HepG2 (cell line): ENCODE data around the gene SEM1. TPM values are rescaled to one million over a fixed set of nuclear protein-coding genes. Genes with fewer than 3 reads are reported as not detected.

Experiments used
- ATAC-seq: fragments of 200-7000 bp; cut with Tn5 transposase; 3 replicates; pipeline ENCODE4 v1.9.1; 2020; ENCODE audit warnings: mild to moderate bottlenecking, moderate library complexity
- BruUV-seq: library from RNA; stranded (reverse); fragments of 400-500 nt; replicated peaks from 2 replicates; lab custom pipeline; 2021; lab: Mats Ljungman, UMichigan
- CTCF ChIA-PET: fragments of 300-600 bp; formaldehyde crosslinking; extraction: SDS; loops from one replicate; lab custom pipeline; 2021; ENCODE audit warnings: low total read pairs, inconsistent platforms, low intra/inter-chr PET ratio; lab: Yijun Ruan, JAX
- POLR2A ChIA-PET: fragments of 350-600 bp; sonication (Branson Sonifier 250); formaldehyde crosslinking; loops from one replicate; lab custom pipeline; 2020; ENCODE audit warnings: antibody characterized with exemption, inconsistent platforms; lab: Yijun Ruan, JAX
- DNase-seq: peaks from one replicate; pipeline ENCODE4 v3.0.0-alpha.2; 2015; ENCODE audit warnings: low spot score
- FAIRE-seq: peaks from 3 replicates; lab custom pipeline; 2011; peaks lifted over from hg19 to GRCh38; lab: Jason Lieb, UNC
- H2AFZ ChIP-seq: one replicate; pipeline ENCODE4 v1.6.1; 2011; ENCODE audit warnings: low read length, inconsistent platforms
- H3K27ac ChIP-seq: fragments of 300-600 bp; 3 replicates; pipeline ENCODE4 v1.8.0; 2011; ENCODE audit warnings: mixed run types, mild to moderate bottlenecking, mixed read lengths, low read length, inconsistent platforms; ENCODE audit not compliant: insufficient read depth; ENCODE audit errors: extremely low read length
- H3K27me3 ChIP-seq, 2 experiments: fragments of 200-600 bp in 1 of 2; 2 replicates in 1 of 2; 3 replicates in 1 of 2; pipeline versions ENCODE4 v1.6.0 to v1.8.0; 2011; ENCODE audit warnings: low read length in 2 of 2, mild to moderate bottlenecking in 2 of 2, moderate library complexity in 2 of 2, inconsistent platforms in 1 of 2; ENCODE audit not compliant: insufficient read depth in 2 of 2, control insufficient read depth in 1 of 2
- H3K36me3 ChIP-seq, 2 experiments: fragments of 200-600 bp in 1 of 2; replicated peaks in 1 of 2; 2 replicates in 1 of 2; 3 replicates in 1 of 2; pipeline versions ENCODE4 v1.5.1 to v1.8.0; 2011; ENCODE audit warnings: low read length in 2 of 2, inconsistent platforms in 1 of 2; ENCODE audit not compliant: insufficient read depth in 2 of 2, control insufficient read depth in 1 of 2
- H3K4me1 ChIP-seq: 2 replicates; pipeline ENCODE4 v1.5.1; 2012; ENCODE audit warnings: low read length, inconsistent platforms; ENCODE audit not compliant: insufficient read depth
- H3K4me2 ChIP-seq: 2 replicates; pipeline ENCODE4 v1.6.0; 2011; ENCODE audit warnings: low read depth, low read length, inconsistent platforms
- H3K4me3 ChIP-seq, 3 experiments: fragments of 200-600 bp in 1 of 3; sonication (generic), shearing (Covaris generic) in 1 of 3; replicated peaks in 1 of 3; 2 replicates each; pipeline ENCODE4 v1.5.1; 2011 to 2016; ENCODE audit warnings: low read length in 3 of 3, inconsistent platforms in 2 of 3, low read depth in 2 of 3, mild to moderate bottlenecking in 2 of 3, control low read depth in 1 of 3, mixed read lengths in 1 of 3; ENCODE audit not compliant: insufficient read depth in 1 of 3
- H3K79me2 ChIP-seq: one replicate; pipeline ENCODE4 v1.6.1; 2011; ENCODE audit warnings: low read length, inconsistent platforms; ENCODE audit not compliant: insufficient read depth
- H3K9ac ChIP-seq: 2 replicates; pipeline ENCODE4 v1.6.0; 2011; ENCODE audit warnings: mild to moderate bottlenecking, low read depth, low read length, inconsistent platforms; ENCODE audit not compliant: insufficient read depth
- H3K9me3 ChIP-seq: 2 replicates; pipeline ENCODE4 v1.5.1; 2012; ENCODE audit warnings: mild to moderate bottlenecking, low read length
- H4K20me1 ChIP-seq: 2 replicates; pipeline ENCODE4 v1.6.0; 2011; ENCODE audit warnings: inconsistent platforms, mild to moderate bottlenecking, low read length, moderate library complexity; ENCODE audit not compliant: insufficient read depth
- ATAD3A ChIP-seq: sonication (generic); formaldehyde crosslinking; IDR thresholded peaks from 2 replicates; pipeline ENCODE4 v1.4.0; 2020; ENCODE audit warnings: missing genetic modification reagents
- BCL6 ChIP-seq: IDR thresholded peaks from 2 replicates; pipeline ENCODE4 v1.6.1; 2016; ENCODE audit warnings: missing genetic modification reagents, missing compliant biosample characterization
- FOXC1 ChIP-seq: sonication (generic); formaldehyde crosslinking; IDR thresholded peaks from 2 replicates; pipeline ENCODE4 v1.8.0; 2022; ENCODE audit warnings: mild to moderate bottlenecking, missing genetic modification reagents, borderline replicate concordance
- GATAD1 ChIP-seq: IDR thresholded peaks from 2 replicates; pipeline ENCODE4 v1.6.1; 2016; ENCODE audit warnings: missing genetic modification reagents, missing compliant biosample characterization
- HNF4A ChIP-seq: sonication (generic); formaldehyde crosslinking; IDR thresholded peaks from 2 replicates; pipeline ENCODE4 v1.4.0; 2020; ENCODE audit warnings: missing genetic modification reagents
- KDM6A ChIP-seq: IDR thresholded peaks from 2 replicates; pipeline ENCODE4 v1.6.1; 2016; ENCODE audit warnings: low read depth
- MTERF4 ChIP-seq: sonication (generic); formaldehyde crosslinking; IDR thresholded peaks from 2 replicates; pipeline ENCODE4 v1.8.0; 2023; ENCODE audit warnings: mild to moderate bottlenecking, missing genetic modification reagents
- NR3C1 ChIP-seq: sonication (generic); formaldehyde crosslinking; IDR thresholded peaks from 2 replicates; pipeline ENCODE4 v1.4.0; 2020; ENCODE audit warnings: missing genetic modification reagents
- PCBP1 ChIP-seq: fragments of 200-400 bp; formaldehyde crosslinking; IDR thresholded peaks from 2 replicates; pipeline ENCODE4 v1.6.1; 2017; ENCODE audit warnings: mild to moderate bottlenecking, low read depth, low read length, borderline replicate concordance
- RAD51 ChIP-seq: fragments of 450-650 bp; IDR thresholded peaks from 2 replicates; pipeline ENCODE4 v1.6.1; 2016; ENCODE audit warnings: borderline replicate concordance
- ZNF3 ChIP-seq: IDR thresholded peaks from 2 replicates; pipeline ENCODE4 v1.7.0; 2017; ENCODE audit warnings: inconsistent platforms
- ZNF557 ChIP-seq: sonication (generic); formaldehyde crosslinking; IDR thresholded peaks from 2 replicates; pipeline ENCODE4 v1.4.0; 2020; ENCODE audit warnings: missing genetic modification reagents
- WGBS: methylation state at CpG from one replicate; pipeline ENCODE4 v1.1.6; 2017; ENCODE audit warnings: low lambda C conversion rate; 5-methylcytosine and 5-hydroxymethylcytosine counted together
- in situ Hi-C: cut with HindIII; loops from 2 replicates; pipeline ENCODE4 v1.10.0; 2017; ENCODE audit warnings: low pct_unique_long_range_greater_than_20kb; ENCODE audit not compliant: extremely low pct_ligation_motif_present
- intact Hi-C: fragments of 100-400 bp; cut with micrococcal nuclease; formaldehyde crosslinking; loops from one replicate; pipeline ENCODE4 v1.10.0; 2022; ENCODE audit not compliant: unreplicated experiment
- polyA plus RNA-seq, 8 experiments: library from polyadenylated mRNA; depleted of rRNA in 3 of 8; stranded (reverse) in 7 of 8; unstranded in 1 of 8; fragments of >200 nt; fragmentation: Illumina TruSeq in 4 of 8; extraction: Trizol in 4 of 8; gene quantifications; 2 replicates each; pipeline versions ENCODE4 v1.2.1 to v1.2.3, GENCODE V29; 2011 to 2016; ENCODE audit warnings: low read depth in 4 of 8, missing spikeins in 1 of 8, mixed read lengths in 1 of 8; ENCODE audit not compliant: insufficient read depth in 1 of 8
- total RNA-seq, 5 experiments: library from RNA; depleted of rRNA; stranded (reverse); fragments of >200 nt; fragmentation: Illumina TruSeq; extraction: Trizol; gene quantifications; 2 replicates each; pipeline ENCODE4 v1.2.3, GENCODE V29; 2016; ENCODE audit warnings: low read depth in 1 of 5
- TF ChIP-seq, protein P1 (sequence below): sonication (generic); formaldehyde crosslinking; IDR thresholded peaks from 2 replicates; pipeline ENCODE4 v1.5.0; 2020; ENCODE audit warnings: missing genetic modification reagents
- TF ChIP-seq, protein P2 (sequence below): sonication (generic); formaldehyde crosslinking; IDR thresholded peaks from 2 replicates; pipeline ENCODE4 v1.4.0; 2020; ENCODE audit warnings: missing genetic modification reagents, borderline replicate concordance
- TF ChIP-seq, protein P3 (sequence below): sonication (generic); formaldehyde crosslinking; IDR thresholded peaks from 2 replicates; pipeline ENCODE4 v1.4.0; 2020; ENCODE audit warnings: missing genetic modification reagents, borderline replicate concordance
- TF ChIP-seq, protein P4 (sequence below): sonication (generic); formaldehyde crosslinking; IDR thresholded peaks from 2 replicates; pipeline ENCODE4 v1.8.1; 2023; ENCODE audit warnings: missing genetic modification reagents, inconsistent platforms, borderline replicate concordance

Gene SEM1
- total and polyA plus RNA-seq, 2 of the 13 experiments (the other 11 are each of a cell fraction or from before 2014, with no cell fraction given), result 40.7 to 174 TPM

DNA sequence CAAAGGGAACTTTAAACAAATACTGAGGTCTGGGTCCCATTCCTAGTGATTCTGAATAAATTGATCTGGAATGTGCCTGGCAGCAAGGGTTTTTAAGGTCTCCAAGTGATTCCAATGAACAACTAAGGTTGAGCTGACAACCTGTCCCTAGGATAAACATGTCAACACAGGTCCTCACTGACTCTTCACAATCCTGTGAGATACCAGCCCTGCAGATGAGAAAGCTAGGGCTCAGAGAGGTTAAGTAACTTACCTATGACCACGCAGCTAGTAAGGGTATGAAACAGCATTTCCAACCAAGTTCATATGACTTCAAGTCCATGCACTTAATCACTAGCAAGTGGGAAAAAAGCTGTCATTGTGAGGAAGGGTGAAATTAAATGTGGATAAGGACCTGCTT is 44.0 kb downstream of the SEM1 start:
- POLR2A ChIA-PET, result no interaction called here
- no peak overlapping the region for H3K27ac ChIP-seq
- H3K27me3 ChIP-seq, result no peaks in the 10 kb centered on the region
- H3K36me3 ChIP-seq, result no peaks in the 10 kb centered on the region; a peak in 1 of 5 replicates
- in situ Hi-C loops, result no loop called here
- CTCF ChIA-PET, result no interaction called here
- H3K4me1 ChIP-seq, result no peaks in the 10 kb centered on the region
- H2AFZ ChIP-seq, result no peak overlapping the region
- H3K4me3 ChIP-seq, result no peak overlapping the region
- no peaks in the 10 kb centered on the region for H4K20me1 ChIP-seq
- no peak overlapping the region for H3K4me2 ChIP-seq
- DNase-seq, result no peak
- no TSS peak for BruUV-seq
- no peak for ATAC-seq
- no peak overlapping the region for H3K9ac ChIP-seq
- H3K9me3 ChIP-seq, result no peaks in the 10 kb centered on the region
- WGBS, result 100% methylated on average over 1 of the region's 1 CpG
- FAIRE-seq, result no peak
- intact Hi-C loops, result no loop called here
- no peaks in the 10 kb centered on the region for H3K79me2 ChIP-seq
- TF ChIP-seq NR3C1 (no peak), HNF4A (CRISPR knock-in tag) (no peak), ZNF557 (CRISPR knock-in tag) (no peak), GATAD1 (CRISPR knock-in tag) (no peak), MTERF4 (CRISPR knock-in tag) (no peak), KDM6A (CRISPR knock-in tag) (no peak), RAD51 (no peak), PCBP1 (no peak), BCL6 (CRISPR knock-in tag) (no peak), ATAD3A (CRISPR knock-in tag) (no peak), FOXC1 (CRISPR knock-in tag) (no peak), ZNF3 (no peak)
- TF ChIP-seq, protein P1, sequence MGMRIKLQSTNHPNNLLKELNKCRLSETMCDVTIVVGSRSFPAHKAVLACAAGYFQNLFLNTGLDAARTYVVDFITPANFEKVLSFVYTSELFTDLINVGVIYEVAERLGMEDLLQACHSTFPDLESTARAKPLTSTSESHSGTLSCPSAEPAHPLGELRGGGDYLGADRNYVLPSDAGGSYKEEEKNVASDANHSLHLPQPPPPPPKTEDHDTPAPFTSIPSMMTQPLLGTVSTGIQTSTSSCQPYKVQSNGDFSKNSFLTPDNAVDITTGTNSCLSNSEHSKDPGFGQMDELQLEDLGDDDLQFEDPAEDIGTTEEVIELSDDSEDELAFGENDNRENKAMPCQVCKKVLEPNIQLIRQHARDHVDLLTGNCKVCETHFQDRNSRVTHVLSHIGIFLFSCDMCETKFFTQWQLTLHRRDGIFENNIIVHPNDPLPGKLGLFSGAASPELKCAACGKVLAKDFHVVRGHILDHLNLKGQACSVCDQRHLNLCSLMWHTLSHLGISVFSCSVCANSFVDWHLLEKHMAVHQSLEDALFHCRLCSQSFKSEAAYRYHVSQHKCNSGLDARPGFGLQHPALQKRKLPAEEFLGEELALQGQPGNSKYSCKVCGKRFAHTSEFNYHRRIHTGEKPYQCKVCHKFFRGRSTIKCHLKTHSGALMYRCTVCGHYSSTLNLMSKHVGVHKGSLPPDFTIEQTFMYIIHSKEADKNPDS, result no peak
- TF ChIP-seq, protein P2, sequence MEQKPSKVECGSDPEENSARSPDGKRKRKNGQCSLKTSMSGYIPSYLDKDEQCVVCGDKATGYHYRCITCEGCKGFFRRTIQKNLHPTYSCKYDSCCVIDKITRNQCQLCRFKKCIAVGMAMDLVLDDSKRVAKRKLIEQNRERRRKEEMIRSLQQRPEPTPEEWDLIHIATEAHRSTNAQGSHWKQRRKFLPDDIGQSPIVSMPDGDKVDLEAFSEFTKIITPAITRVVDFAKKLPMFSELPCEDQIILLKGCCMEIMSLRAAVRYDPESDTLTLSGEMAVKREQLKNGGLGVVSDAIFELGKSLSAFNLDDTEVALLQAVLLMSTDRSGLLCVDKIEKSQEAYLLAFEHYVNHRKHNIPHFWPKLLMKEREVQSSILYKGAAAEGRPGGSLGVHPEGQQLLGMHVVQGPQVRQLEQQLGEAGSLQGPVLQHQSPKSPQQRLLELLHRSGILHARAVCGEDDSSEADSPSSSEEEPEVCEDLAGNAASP, result no peak
- TF ChIP-seq, protein P3, sequence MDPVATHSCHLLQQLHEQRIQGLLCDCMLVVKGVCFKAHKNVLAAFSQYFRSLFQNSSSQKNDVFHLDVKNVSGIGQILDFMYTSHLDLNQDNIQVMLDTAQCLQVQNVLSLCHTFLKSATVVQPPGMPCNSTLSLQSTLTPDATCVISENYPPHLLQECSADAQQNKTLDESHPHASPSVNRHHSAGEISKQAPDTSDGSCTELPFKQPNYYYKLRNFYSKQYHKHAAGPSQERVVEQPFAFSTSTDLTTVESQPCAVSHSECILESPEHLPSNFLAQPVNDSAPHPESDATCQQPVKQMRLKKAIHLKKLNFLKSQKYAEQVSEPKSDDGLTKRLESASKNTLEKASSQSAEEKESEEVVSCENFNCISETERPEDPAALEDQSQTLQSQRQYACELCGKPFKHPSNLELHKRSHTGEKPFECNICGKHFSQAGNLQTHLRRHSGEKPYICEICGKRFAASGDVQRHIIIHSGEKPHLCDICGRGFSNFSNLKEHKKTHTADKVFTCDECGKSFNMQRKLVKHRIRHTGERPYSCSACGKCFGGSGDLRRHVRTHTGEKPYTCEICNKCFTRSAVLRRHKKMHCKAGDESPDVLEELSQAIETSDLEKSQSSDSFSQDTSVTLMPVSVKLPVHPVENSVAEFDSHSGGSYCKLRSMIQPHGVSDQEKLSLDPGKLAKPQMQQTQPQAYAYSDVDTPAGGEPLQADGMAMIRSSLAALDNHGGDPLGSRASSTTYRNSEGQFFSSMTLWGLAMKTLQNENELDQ (CRISPR knock-in tag), result no peak
- TF ChIP-seq, protein P4, sequence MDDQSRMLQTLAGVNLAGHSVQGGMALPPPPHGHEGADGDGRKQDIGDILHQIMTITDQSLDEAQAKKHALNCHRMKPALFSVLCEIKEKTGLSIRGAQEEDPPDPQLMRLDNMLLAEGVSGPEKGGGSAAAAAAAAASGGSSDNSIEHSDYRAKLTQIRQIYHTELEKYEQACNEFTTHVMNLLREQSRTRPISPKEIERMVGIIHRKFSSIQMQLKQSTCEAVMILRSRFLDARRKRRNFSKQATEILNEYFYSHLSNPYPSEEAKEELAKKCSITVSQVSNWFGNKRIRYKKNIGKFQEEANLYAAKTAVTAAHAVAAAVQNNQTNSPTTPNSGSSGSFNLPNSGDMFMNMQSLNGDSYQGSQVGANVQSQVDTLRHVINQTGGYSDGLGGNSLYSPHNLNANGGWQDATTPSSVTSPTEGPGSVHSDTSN (CRISPR knock-in tag), result no peak
